ENCODE data around the gene APBB2. TPM values are rescaled to one million over a fixed set of nuclear protein-coding genes. Genes with fewer than 3 reads are reported as not detected.
A peak's percentile ranks its signal among the peaks of the same experiment; 100 is the strongest.

Gene APBB2
- total RNA-seq, 1 donor from 2014 or later: 50.8 TPM

DNA sequence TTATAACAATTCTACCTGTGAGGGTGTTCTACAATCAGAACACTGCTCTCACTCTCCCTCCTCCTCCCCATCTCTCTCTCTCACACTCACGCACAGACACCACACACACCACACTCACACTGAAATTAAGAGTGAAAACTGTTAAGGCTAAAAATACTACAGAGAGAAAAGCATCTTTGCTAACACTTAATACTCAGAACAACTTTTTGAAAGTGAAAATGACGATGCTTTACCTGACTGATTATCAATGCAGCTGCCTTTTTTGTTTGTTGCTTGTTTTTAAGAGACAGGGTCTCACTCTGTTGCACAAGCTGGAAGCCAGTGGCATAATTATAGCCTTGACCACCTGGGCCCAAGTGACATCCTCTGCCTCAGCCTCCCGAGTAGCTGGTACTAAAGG lies 222.4 kb downstream of the APBB2 start:
- DNase-seq (ENCODE audit: low read depth): no peak

DNA sequence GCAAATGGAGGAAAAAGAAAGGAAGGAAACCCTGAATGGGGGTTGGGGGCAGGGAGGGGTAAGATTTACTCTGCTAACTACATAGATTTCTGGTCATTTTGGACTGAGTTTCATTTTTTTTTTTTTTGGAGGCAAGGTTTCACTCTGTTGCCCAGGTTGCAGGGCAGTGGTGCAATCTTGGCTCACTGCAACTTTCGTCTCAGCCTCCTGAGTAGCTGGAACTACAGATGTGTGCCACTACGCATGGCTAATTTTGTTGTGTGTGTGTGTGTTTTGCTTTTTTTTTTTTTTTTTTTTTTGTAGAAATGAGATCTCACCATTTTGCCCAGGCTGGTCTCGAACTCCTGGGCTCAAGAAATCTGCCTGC lies 223.5 kb downstream of the APBB2 start:
- no peak for DNase-seq (ENCODE audit: low read depth)

GRCh38 chr4:40990236-40990898 lies 224.0 kb downstream of the APBB2 start:
- DNase-seq (ENCODE audit: low read depth): peak; percentile 80

GRCh38 chr4:40987151-40987550 lies 227.2 kb downstream of the APBB2 start:
- no peak for DNase-seq (ENCODE audit: low read depth)

DNA sequence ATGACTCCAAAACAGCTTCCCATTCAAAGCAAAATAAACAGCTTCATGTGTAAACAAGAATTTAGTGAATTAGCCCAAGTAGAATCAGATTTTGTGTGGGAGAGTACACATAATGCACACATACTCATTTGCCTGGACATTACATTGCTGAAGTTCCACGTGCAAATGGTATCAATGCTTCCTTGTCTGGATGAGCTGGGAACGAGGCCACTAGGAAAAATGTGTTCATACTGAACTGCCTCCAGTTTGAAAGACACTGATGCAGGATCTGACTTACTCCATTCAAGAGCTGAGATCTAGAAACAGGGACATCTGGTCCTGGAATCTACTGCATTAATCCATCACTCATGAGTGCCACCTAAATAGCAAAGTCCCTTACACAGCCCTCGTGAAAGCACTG lies 228.0 kb downstream of the APBB2 start:
- DNase-seq (ENCODE audit: low read depth): no peak

- DNase-seq (ENCODE audit: low read depth): no peak
These were observed 230.3 kb downstream of the APBB2 start for GRCh38 chr4:40984051-40984450.

- DNase-seq (ENCODE audit: low read depth): peak; percentile 30
These were observed 233.9 kb downstream of the APBB2 start for GRCh38 chr4:40980318-40980883.

GRCh38 chr4:40978548-40978947 lies 235.8 kb downstream of the APBB2 start:
- DNase-seq (ENCODE audit: low read depth): no peak

- DNase-seq (ENCODE audit: low read depth): peak; percentile 71
These were observed 238.0 kb downstream of the APBB2 start for GRCh38 chr4:40976343-40976742.

- DNase-seq (ENCODE audit: low read depth): no peak
These were observed 241.6 kb downstream of the APBB2 start for GRCh38 chr4:40972722-40973121.

DNA sequence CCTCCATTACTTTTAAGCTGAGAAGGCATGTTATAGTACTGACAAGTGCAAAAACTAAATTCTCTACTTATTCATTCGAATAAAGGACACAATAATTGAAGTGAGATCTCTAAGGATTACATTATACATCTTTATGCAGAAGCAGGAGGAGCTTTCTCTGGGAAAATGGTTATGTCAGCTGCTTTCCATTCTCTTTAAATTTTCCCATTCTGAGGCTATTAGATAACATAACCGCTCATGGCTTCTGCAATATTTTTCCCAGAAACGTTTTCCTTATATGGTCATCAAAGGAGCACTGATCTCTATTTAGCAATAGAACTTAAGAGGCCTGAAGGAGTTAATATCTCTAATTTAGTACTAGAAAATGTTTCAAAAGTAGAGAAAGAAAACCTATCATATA lies 243.0 kb downstream of the APBB2 start:
- no peak for DNase-seq (ENCODE audit: low read depth)

- DNase-seq (ENCODE audit: low read depth): no peak
These were observed 244.8 kb downstream of the APBB2 start for GRCh38 chr4:40969501-40969900.

- no peak for DNase-seq (ENCODE audit: low read depth)
These were observed 246.8 kb downstream of the APBB2 start for GRCh38 chr4:40967550-40967949.

GRCh38 chr4:40966091-40966490 lies 248.3 kb downstream of the APBB2 start:
- no peak for DNase-seq (ENCODE audit: low read depth)

DNA sequence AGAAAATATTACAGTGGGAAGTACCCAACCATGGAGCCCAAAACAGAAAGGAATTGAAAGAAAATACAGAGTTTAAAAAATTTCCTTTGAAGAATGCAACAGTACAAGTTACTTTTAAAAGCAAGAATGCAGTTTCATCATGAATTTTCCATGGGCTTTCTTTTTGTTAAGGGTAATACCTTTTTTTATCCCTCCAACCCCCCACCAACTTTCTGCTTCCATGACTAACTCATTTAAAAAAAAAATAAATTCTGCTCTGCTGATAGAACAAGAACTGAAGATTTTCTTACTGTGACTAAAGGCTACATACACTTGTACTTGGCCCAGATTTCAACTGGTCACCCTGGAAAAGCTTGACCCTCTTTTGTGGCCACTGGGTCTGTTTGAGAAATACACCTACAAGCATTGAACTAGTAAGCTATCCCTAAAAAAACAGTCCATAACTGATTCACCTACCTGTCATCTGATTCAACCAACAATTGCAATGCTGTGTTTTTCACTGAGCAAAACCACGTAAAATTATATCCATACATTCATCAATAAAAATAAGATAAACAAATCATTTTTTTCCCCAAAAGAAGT lies 250.4 kb downstream of the APBB2 start:
- DNase-seq (ENCODE audit: low read depth): no peak

GRCh38 chr4:40962551-40963180 lies 251.7 kb downstream of the APBB2 start:
- DNase-seq (ENCODE audit: low read depth): no peak

GRCh38 chr4:40960941-40961340 lies 253.4 kb downstream of the APBB2 start:
- DNase-seq (ENCODE audit: low read depth): no peak

DNA sequence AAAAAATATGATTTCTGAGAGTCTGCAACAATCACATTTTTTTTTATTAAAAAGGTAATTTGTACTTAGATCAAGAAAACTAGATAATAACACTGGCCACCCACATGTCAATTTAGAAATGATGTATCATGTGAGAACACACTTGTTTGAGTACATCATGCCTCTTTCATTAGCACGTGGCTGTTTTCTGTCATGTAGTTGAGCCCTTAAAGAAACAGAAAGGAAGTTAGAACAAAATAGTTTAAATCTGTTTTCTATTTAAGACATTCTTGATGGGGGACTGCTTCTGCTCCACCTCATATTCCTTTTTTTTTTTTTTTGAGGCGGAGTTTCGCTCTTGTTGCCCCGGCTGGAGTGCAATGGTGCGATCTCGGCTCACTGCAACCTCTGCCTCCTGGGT lies 257.1 kb downstream of the APBB2 start:
- no peak for DNase-seq (ENCODE audit: low read depth)

DNA sequence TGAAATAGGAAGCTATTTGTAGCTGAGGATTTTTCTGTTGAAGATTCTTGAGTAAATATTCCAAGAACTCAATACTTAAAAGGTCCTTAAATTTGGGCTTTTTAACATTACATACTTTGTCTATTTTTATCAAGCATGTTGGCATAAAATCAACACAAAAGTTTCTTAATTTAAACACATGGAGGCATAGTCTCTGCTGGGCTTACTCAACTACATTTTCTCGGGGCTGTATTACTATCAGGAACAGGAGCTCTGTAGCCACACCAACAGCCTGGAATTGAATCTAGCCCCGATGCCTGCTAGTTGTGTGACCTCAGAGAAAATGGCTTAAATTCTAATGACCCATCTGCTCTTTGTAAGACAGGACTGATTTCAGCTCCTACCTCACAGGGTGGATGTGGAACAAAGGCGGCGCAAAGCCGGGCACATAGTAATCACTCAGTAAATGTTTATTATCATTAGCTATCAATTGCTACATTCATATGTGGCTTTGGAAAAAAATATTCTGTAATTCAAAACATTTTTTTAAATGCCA lies 257.6 kb downstream of the APBB2 start:
- peak; percentile 32 for DNase-seq (ENCODE audit: low read depth)

DNA sequence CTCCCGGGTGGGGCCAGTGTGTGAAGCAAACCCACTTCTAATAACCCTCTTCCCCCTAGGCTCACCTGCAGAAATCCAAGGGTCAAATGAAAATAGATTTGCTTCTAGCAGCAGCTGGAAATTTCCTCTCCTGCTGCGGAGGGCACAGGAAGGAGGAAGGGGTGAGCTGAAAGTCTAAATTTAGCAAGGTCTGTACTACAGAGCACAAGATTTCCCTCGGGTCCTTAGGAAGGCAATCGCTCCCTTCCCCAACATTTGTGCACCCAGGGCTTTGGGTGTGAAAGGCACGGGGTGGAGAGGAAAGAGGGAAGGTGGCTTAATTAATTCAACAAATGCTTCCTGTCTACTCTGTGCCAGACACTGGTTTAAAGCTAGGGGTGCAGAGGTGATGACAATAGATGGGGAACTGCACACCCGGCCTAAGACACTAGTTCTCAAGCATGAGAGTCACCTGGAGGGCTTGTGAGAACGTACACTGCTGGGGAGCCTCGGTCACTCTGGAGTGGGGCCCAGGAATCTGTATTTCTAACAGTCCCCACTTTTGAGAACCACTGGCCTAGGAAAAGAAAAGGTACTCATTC lies 260.2 kb downstream of the APBB2 start:
- peak; percentile 57 for DNase-seq (ENCODE audit: low read depth)

DNA sequence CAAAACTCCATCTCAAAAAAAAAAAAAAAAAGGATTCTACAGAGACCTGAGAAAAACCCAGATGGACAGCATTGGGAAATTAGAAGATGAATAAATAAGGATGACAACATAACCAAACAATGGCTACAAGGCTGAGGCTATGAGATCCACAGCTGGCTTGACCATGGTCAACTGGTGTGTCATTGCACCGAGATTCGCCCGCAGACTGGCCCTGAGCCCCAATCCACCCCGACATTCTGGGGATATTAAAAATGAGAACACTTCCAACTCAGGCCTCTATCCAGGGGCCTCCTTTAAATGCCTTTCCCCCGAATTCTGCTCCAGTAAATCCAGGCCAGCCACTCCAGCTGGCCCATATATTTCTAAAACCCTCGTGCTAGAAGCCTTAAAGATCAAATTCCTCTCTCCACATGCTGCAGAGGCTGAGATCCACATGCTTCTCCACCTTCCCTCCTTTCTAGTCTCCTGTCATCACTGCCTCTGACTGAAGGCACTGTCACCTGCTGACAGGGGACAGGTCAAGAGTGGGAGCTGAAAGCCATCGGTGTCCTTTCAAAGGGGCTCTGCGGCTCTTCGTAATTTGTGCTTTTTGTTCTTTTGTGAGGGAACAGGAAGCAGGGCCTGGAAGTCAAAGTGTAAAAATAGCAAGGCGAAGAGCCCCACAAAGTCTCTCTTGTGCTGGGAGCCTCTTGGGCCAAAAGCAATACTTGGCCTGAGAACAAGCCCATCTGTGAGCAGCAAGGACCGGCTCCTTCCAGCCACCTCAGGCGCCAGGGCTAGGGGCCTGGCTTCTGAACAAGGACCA lies 260.9 kb downstream of the APBB2 start:
- DNase-seq (ENCODE audit: low read depth): peak; percentile 70
